Ascending aorta (tissue), 2 donors: Measurements from ENCODE around the gene MAS1L. TPM values are rescaled to one million over a fixed set of nuclear protein-coding genes. Genes with fewer than 3 reads are reported as not detected.

Source experiments
- DNase-seq, 2 donors: peaks; one replicate each; pipeline ENCODE4 v3.0.0-alpha.2; 2019; ENCODE audit warnings: low spot score in 2 of 2
- H3K27ac ChIP-seq, 2 donors: fragments of 200-600 bp; sonication (generic); one replicate each; pipeline ENCODE4 v1.5.1; 2016 to 2017; ENCODE audit warnings: mild to moderate bottlenecking in 1 of 2
- H3K27me3 ChIP-seq: fragments of 200-600 bp; sonication (generic); one replicate; pipeline ENCODE4 v1.5.1; 2017
- H3K36me3 ChIP-seq, 2 donors: fragments of 200-600 bp; sonication (generic); one replicate each; pipeline ENCODE4 v1.5.1; 2016
- H3K4me1 ChIP-seq, 2 donors: fragments of 200-600 bp; sonication (generic); one replicate each; pipeline ENCODE4 v1.5.1; 2016 to 2017; ENCODE audit warnings: mild to moderate bottlenecking in 1 of 2
- H3K4me3 ChIP-seq, 2 donors: fragments of 200-600 bp; sonication (generic); one replicate each; pipeline ENCODE4 v1.5.1; 2016 to 2017; ENCODE audit warnings: mild to moderate bottlenecking in 1 of 2
- H3K9me3 ChIP-seq, 2 donors: fragments of 200-600 bp; sonication (generic); one replicate each; pipeline ENCODE4 v1.5.1; 2016
- intact Hi-C: fragments of 100-400 bp; cut with DNase I; formaldehyde crosslinking; loops from one replicate; pipeline ENCODE4 v1.15.1; 2023
- total RNA-seq: library from RNA; depleted of rRNA; stranded (reverse); fragments of >200 nt; gene quantifications from one replicate; pipeline ENCODE4 v1.1.0, GENCODE V29; 2016
- TF ChIP-seq, protein P1 (sequence below), 3 experiments: fragments of 200-600 bp in 2 of 3; fragments of 450-650 bp in 1 of 3; sonication (generic) in 2 of 3; IDR thresholded peaks; one replicate each; pipeline ENCODE4 v1.5.1; 2016 to 2019; ENCODE audit warnings: antibody characterized with exemption in 3 of 3, mild to moderate bottlenecking in 1 of 3, moderate library complexity in 1 of 3

Gene MAS1L
- total RNA-seq, 1 donor from 2014 or later, result not detected

DNA sequence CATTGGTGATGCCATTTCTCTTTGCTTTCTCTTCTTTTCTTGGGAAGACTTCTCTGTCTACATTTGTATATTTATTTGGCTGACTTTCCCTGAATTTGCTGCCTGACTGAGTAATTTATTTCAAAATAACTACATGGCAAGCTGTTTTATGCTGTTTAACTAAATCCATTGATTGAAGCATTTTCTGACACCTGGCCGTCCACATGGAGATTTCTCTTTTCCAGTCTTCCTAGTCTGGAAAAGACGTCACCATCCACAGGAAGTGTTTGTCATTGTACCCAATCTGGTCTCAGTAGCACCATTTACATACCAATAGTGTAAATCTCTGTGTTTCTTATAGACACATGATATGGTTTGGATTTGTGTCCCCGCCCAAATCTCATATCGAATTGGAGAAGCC lies 9.2 kb upstream of the MAS1L start:
- H3K4me1 ChIP-seq, result no peaks in the 10 kb centered on the region
- H3K9me3 ChIP-seq, result no peaks in the 10 kb centered on the region
- intact Hi-C loops, result no loop called here
- DNase-seq, result no peak
- no peak overlapping the region for H3K27ac ChIP-seq
- TF ChIP-seq, protein P1, sequence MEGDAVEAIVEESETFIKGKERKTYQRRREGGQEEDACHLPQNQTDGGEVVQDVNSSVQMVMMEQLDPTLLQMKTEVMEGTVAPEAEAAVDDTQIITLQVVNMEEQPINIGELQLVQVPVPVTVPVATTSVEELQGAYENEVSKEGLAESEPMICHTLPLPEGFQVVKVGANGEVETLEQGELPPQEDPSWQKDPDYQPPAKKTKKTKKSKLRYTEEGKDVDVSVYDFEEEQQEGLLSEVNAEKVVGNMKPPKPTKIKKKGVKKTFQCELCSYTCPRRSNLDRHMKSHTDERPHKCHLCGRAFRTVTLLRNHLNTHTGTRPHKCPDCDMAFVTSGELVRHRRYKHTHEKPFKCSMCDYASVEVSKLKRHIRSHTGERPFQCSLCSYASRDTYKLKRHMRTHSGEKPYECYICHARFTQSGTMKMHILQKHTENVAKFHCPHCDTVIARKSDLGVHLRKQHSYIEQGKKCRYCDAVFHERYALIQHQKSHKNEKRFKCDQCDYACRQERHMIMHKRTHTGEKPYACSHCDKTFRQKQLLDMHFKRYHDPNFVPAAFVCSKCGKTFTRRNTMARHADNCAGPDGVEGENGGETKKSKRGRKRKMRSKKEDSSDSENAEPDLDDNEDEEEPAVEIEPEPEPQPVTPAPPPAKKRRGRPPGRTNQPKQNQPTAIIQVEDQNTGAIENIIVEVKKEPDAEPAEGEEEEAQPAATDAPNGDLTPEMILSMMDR (IDR thresholded peaks at IDR 0.05), result no peak
- H3K27me3 ChIP-seq, result no peaks in the 10 kb centered on the region
- no peaks in the 10 kb centered on the region for H3K36me3 ChIP-seq
- no peak overlapping the region for H3K4me3 ChIP-seq

DNA sequence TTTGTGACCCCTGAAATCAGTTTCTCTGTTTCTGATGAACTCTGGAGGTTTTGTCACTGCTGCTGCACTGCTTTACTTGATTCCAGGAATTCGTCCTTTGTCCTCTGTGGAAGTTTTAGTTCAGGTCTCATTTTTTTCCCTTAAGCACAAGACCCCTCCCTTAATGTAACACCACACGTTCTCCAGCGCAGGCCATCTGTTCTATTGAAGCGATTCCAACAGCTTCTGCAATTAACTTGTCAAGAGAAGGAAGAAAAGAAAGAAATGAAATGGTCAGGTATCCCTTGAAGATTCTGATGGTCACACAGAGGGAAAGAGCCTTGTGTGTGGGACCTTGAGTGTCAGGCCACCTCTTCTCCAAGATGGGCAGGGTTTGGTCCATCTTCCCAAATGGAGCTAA lies 7.8 kb upstream of the MAS1L start:
- no peaks in the 10 kb centered on the region for H3K9me3 ChIP-seq
- TF ChIP-seq, protein P1 (IDR thresholded peaks at IDR 0.05), result no peak
- H3K27ac ChIP-seq, result no peak overlapping the region
- intact Hi-C loops, result no loop called here
- H3K4me3 ChIP-seq, result no peak overlapping the region
- H3K36me3 ChIP-seq, result no peaks in the 10 kb centered on the region
- no peaks in the 10 kb centered on the region for H3K27me3 ChIP-seq
- no peaks in the 10 kb centered on the region for H3K4me1 ChIP-seq
- no peak for DNase-seq

DNA sequence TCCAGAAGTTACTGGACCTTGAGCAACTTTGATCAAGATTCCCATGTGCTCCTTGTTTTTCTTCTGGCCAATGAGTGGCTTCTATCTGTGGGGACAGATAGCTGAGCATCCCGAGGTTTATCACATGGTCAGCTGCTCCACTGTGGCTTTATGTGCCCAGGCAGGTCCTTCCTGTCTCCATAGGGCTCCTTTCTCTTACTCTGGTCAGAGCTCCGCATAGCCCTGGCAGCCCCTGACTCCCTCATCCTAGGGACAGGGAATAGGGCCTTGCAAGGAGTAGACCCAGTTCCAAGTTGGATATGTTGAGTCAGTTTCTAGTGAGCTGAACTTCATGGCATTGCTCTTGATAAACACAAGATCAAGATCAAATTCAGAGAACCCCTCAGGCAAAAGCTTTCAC lies 6.4 kb upstream of the MAS1L start:
- H3K4me3 ChIP-seq, result no peak overlapping the region
- H3K4me1 ChIP-seq, result no peaks in the 10 kb centered on the region
- no peaks in the 10 kb centered on the region for H3K27me3 ChIP-seq
- DNase-seq, result no peak
- TF ChIP-seq, protein P1 (IDR thresholded peaks at IDR 0.05), result no peak
- H3K9me3 ChIP-seq, result no peaks in the 10 kb centered on the region
- no peak overlapping the region for H3K27ac ChIP-seq
- intact Hi-C loops, result no loop called here
- no peaks in the 10 kb centered on the region for H3K36me3 ChIP-seq

DNA sequence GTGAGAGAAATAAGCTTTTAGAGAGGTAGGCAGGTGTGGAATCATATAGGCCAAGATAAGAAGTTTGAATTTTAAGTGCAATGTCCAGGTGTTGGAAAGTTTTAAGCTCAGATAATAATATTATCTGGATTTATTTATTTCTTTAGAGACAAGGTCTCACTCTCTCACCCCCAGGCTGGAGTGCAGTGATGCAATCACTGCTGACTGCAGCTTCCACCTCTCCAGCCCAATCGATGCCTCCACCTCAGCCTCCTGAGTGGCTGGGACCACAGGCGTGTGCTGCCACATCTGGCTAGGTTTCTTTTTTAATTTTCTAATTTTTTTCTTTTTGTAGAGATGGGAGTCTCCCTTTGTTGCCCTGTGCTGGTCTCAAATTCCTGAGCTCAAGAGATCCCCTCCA lies 5.5 kb upstream of the MAS1L start:
- TF ChIP-seq, protein P1 (IDR thresholded peaks at IDR 0.05), result no peak
- no peaks in the 10 kb centered on the region for H3K36me3 ChIP-seq
- no peaks in the 10 kb centered on the region for H3K4me1 ChIP-seq
- H3K4me3 ChIP-seq, result no peak overlapping the region
- H3K27ac ChIP-seq, result no peak overlapping the region
- H3K9me3 ChIP-seq, result no peaks in the 10 kb centered on the region
- no peaks in the 10 kb centered on the region for H3K27me3 ChIP-seq
- no peak for DNase-seq
- intact Hi-C loops, result no loop called here

DNA sequence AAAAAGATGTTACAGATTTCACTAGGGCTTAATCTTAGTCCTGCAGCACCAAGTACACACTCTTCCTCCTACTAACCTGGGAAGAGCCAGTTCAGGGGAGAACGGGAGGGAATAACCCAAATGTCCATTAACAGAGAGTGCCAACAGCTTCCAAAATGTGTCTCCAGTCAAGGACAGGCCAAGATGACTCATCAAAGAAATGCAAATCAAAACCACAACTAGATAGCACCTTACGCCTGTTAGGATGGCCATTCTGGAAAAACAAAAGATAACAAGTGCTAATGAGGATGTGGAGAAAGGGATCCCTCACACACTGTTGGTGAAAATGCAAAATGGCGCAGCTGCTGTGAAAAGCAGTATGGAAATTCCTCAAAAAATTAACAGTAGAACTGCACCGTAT lies 3.8 kb upstream of the MAS1L start:
- no peak for DNase-seq
- H3K9me3 ChIP-seq, result no peaks in the 10 kb centered on the region
- no peaks in the 10 kb centered on the region for H3K4me1 ChIP-seq
- H3K27me3 ChIP-seq, result no peaks in the 10 kb centered on the region
- H3K27ac ChIP-seq, result no peak overlapping the region
- intact Hi-C loops, result no loop called here
- H3K4me3 ChIP-seq, result no peak overlapping the region
- TF ChIP-seq, protein P1 (IDR thresholded peaks at IDR 0.05), result no peak
- H3K36me3 ChIP-seq, result no peaks in the 10 kb centered on the region

DNA sequence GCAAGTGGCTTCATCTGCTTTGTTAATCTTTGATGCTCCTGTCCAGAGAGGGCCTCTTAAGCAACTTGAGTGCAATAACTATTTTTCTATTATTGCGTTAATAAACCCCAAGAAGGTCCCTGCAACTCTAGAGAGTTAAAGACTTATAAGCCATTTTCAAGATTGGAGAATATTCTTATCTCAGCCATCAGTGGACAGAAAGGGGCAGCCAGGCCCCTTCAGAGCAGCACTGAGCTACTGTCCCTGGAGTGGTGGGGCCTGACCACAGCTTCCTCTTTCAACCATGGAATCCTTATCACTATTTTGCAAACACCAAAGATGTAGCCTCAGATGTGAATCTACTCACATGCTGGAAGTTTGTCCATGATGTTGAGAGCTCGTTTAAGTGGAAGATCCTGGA lies 2.8 kb upstream of the MAS1L start:
- no peak overlapping the region for H3K27ac ChIP-seq
- no peaks in the 10 kb centered on the region for H3K9me3 ChIP-seq
- no peak for DNase-seq
- H3K36me3 ChIP-seq, result no peaks in the 10 kb centered on the region
- no peak overlapping the region for H3K4me3 ChIP-seq
- intact Hi-C loops, result no loop called here
- TF ChIP-seq, protein P1 (IDR thresholded peaks at IDR 0.05), result no peak
- H3K4me1 ChIP-seq, result no peaks in the 10 kb centered on the region
- H3K27me3 ChIP-seq, result no peaks in the 10 kb centered on the region
